GM21526 (cell line): ENCODE data around the gene ADARB2.
"Not testable (repeated sequence)": the region's sequence is repeated elsewhere in the genome, so short reads cannot be mapped to it uniquely, and the experiment has no call there.

ENCODE experiments used
- ATAC-seq: cut with Tn5 transposase; IDR thresholded peaks from one replicate; pipeline ENCODE4 v1.9.1; 2021; ENCODE audit warnings: moderate library complexity; ENCODE audit not compliant: unreplicated experiment, low FRiP score

Gene ADARB2

DNA sequence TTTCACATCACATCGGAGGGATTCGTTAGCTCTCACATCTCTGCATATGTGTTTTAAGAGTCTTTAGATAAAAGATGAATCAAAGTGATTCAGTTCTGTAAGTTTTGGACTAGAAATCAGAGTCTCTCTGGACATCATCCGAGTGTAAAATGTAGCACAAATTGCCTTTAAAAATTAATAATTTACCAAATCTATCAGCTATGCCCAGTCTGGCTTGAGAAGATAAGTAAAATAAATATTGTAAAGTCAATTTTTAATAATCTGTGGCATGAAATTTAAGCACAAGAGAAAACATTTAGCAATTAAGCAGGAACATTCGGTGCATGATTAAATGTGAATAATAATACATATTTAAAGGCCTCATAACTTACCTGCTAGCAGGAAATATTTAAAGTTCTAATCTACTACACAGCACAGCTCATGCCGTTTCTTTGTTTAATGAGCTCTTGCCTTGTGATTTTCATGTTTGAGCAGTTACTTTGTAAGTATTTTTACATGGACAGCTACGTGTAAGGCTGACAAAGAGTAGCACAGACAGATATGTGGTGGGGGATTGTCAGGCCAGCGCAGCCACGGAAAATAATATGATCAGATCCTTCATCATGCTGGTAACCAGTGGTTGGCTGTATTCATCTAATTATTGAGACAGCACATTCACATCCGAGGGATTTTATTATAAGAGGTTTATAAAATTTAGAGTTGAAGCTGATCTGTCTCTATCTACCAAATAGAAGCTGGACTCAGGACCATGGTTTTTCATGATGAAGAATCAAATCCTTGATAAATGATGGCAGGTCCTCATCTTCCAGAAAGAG lies 317.3 kb downstream of the ADARB2 start:
- no peak for ATAC-seq

GRCh38 chr10:1418031-1418550 lies 319.2 kb downstream of the ADARB2 start:
- ATAC-seq = no peak

- no peak for ATAC-seq
Measured at GRCh38 chr10:1417574-1417973, 319.8 kb downstream of the ADARB2 start.

DNA sequence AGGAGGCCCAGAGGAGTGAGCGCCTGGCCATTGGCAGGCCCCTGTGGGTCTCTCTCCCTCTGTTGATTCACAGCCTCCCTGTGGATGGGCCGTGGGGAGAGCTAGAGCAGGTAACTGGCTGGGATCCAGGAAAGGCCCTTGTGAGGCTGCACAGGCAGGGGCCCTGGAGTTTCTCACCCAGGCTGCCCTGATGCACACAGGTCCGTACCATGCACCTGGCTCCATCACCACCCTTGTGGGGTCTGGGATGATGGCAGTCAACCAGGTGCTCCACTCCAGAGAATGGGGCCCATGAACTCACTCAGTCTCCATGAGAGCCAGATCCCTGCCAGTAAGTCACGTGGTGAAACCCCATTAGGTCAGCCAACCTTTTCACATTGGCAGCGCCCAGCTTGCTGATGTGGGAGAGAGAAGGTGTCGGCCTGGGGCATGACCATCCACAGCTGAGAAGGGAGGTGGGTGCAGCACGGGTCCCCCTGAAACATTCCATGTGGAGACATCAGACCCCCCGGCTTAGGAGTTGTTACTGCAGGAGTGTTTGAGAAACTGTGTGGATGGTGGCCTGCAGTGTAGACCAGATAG lies 320.8 kb downstream of the ADARB2 start:
- ATAC-seq = no peak

DNA sequence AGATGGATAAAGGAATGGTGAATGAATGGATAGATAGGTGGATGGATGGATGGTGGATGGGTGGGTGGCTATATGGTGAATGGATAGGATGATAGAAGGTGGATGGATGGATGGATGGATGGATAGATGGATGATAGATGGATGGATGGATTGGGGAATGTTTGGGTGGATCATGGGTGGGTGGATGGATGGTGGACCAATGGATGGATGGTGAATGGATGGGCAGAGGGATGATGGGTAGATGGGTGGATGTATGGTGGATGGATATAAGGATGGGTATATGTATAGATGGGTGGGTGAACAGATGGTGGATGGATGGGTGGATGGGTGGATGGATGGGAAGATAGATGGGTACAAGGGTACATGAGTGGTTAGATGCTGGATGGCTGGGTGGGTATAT lies 322.4 kb downstream of the ADARB2 start:
- ATAC-seq = no peak

- ATAC-seq = not testable (repeated sequence)
Measured at GRCh38 chr10:1414346-1414745, 323.0 kb downstream of the ADARB2 start.

GRCh38 chr10:1413823-1414222 lies 323.5 kb downstream of the ADARB2 start:
- ATAC-seq = no peak

DNA sequence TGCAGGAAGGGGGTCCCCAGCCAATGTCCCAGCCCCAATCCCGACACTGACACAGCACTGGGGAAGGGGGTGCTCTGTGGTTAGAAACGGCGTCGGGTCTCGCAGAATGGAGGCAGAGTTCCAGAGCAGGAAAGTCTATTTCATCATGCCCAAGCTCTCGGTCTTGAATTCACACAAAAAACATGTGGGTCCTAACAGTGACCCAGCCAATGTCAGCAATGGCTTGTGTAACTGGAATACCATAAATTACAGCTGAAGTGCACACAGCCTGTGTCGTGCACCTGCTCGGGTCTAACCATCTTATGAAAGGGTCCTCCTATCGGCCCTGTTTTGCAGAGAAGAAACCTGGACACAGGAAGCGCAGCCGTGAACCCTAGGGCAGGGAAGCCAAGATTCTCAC lies 324.1 kb downstream of the ADARB2 start:
- no peak for ATAC-seq

DNA sequence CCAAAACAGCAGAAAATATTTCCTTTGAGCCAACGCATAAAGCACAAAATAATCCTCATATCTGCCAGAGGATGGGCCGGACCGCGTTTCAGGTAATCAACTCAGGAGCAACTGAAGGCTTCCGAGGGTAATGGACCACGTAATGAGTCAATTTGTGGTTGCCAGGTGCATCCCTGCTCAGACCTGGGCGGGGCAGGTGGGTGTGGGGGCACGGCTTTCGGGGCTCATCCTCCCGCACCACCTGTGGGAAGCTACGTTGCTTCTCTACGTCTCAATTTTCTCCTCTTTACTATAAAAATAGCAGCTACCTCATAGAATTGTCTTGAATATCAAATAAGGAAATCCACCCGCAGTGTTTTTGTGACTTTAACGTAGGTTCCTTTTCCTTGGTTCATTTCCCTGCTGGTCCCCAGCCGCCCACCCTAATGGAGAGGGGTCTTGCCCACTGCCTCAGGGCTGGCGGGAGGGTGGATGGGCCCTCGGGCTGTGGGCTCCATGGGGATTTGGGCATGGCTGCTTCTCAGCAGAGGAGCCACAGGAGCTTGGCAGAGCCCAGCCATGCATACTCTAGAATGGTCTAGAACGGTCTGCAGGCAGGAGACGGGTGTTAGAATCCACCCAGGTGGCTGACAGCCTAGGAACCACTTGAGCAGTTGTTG lies 324.7 kb downstream of the ADARB2 start:
- no peak for ATAC-seq

DNA sequence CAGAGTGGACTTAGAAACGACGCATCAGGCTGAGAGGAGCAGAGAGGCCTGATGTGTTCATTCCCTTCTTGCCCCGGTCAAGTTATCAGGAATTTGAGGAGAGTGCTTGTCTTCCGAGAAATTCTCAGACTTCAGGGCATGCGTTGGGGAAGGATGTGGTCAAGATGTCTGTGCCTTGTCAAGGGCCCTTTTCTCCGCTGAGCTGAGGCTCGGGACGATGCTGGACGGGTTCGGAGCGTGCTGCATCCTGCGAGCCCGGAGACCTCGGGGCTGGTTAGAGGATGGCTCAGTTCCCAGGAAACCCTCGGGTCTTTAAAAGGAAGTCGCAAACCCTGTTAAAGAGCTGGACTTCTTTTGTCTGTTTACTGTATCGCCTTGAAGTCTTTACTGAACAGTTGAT lies 325.4 kb downstream of the ADARB2 start:
- no peak for ATAC-seq

GRCh38 chr10:1411451-1411850 lies 325.9 kb downstream of the ADARB2 start:
- no peak for ATAC-seq

DNA sequence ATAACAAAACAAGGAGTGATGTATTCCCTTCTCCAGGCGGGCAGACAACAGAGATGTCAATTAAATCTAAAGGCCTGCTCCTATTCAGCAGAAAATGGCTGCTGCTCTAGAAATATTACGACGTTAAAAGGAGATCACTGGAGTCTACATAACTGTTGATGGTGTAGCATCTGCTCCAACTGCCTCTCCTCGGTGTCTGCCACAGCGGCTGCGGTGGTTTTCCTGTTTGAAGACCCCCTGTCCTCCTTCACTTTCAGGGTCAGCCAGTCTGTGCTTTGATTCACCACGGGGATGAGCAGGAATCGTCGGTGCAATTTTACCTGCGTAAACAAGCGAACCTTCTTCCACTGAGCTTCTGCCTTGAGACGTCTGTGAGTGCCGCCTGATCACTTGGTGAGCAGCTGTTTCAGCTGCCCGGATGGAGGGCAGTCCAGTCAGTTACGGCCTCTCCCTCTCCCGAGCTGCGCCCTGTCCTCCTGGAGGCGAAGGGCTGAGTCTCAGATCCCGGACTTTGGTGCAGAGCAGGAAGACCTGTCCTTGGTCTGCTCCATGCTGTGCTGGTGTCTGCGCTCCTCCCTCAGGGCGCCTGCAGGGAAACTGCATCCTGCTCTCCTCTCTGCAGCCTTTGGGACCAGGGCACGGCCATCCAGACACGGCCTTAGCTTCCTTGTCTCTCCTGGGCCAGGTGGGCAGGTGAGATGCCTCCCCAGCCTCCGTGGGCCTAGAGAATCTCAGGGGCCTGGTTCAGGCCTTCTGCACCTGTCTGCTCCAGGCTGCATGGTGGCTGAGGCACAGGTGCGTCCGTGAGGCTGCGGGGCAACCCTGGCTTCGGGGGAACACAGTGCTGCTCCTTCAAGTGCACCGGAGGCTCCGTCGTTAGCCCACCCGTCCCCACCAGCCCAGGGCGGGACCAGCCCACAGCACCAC lies 326.6 kb downstream of the ADARB2 start:
- no peak for ATAC-seq

GRCh38 chr10:1410032-1410431 lies 327.3 kb downstream of the ADARB2 start:
- ATAC-seq = no peak

GRCh38 chr10:1409392-1409791 lies 327.9 kb downstream of the ADARB2 start:
- no peak for ATAC-seq

GRCh38 chr10:1408651-1409367 lies 328.5 kb downstream of the ADARB2 start:
- ATAC-seq = no peak

- ATAC-seq = no peak
Measured at GRCh38 chr10:1406967-1407945, 330.1 kb downstream of the ADARB2 start.

DNA sequence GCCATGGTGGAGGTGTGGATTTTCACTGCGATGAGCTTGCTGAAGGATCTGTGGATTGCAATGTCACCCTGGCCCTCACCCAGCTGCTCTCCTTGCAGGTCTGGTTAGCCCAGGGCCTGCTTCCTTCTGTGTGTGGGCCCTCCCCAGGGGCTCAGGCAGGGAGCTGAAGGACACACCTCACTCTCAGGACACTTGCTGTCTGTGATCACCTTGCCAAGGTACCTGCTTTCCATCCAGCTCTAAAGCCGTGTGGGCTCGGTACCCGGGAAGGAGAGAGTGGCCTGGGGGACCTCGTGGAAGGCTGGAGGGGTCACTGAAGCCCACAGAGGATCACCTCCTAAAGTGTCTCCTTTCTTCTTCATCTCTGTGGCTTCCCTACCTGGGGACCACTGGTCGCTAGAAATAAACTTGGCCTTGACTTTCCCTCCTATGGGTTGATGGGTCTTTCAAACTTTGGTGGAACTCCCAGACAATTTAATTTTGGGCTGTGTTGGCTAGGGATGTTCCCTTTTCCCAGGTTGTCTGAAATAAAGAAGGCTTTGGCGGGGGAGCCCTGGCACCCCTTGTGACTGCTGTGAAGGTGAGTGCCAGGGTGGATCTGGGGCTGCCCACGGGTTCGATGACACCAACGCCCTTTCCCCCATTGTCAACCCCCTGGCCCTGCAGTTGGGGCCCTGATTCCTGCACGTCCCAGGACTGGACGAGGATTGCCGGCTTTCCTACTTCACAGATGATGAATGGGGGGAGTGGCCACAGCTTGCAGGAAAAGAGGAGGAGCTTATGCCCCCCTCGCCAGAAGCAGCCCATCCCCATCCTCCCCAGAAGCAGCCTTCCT lies 331.0 kb downstream of the ADARB2 start:
- ATAC-seq = no peak
